Astrocyte of the spinal cord (primary cell): ENCODE results near the gene LILRA2.
"Not testable (repeated sequence)": the region's sequence is repeated elsewhere in the genome, so short reads cannot be mapped to it uniquely, and the experiment has no call there.

ENCODE experiments used
- DNase-seq: peaks from one replicate; pipeline ENCODE4 v3.0.0; 2011; ENCODE audit warnings: low read depth, low spot score
- H3K4me3 ChIP-seq: 2 replicates; pipeline ENCODE4 v1.5.1; 2011; ENCODE audit warnings: low read depth, mild to moderate bottlenecking, low read length, moderate library complexity
- CTCF ChIP-seq: IDR thresholded peaks from 2 replicates; pipeline ENCODE4 v1.5.1; 2012; ENCODE audit warnings: low read depth, mild to moderate bottlenecking, low read length, inconsistent platforms
- in situ Hi-C: cut with HindIII; loops from 2 replicates; pipeline ENCODE4 v1.10.0; 2017; ENCODE audit warnings: low sequenced_read_pairs

LILRA2 gene

GRCh38 chr19:54560881-54561385 is 12.7 kb upstream of the LILRA2 start:
- in situ Hi-C loops = no loop called here
- TF ChIP-seq CTCF = no peak
- no peak for DNase-seq
- H3K4me3 ChIP-seq = no peak overlapping the region

- no peak for DNase-seq
- no peak overlapping the region for H3K4me3 ChIP-seq
- no peak for TF ChIP-seq CTCF
- in situ Hi-C loops = no loop called here
Observed at GRCh38 chr19:54561840-54562239, 11.8 kb upstream of the LILRA2 start.

GRCh38 chr19:54563206-54563605 is 10.4 kb upstream of the LILRA2 start:
- DNase-seq, in situ Hi-C loops, H3K4me3 ChIP-seq: not testable (repeated sequence)

GRCh38 chr19:54570316-54570715 is 3.3 kb upstream of the LILRA2 start:
- in situ Hi-C loops = no loop called here

GRCh38 chr19:54571715-54572615 is 1.6 kb upstream of the LILRA2 start:
- in situ Hi-C loops, DNase-seq, H3K4me3 ChIP-seq: not testable (repeated sequence)

More at GRCh38 chr19:54570316-54570715, 3.3 kb upstream of the LILRA2 start:
- H3K4me3 ChIP-seq = no peak overlapping the region
- no peak for TF ChIP-seq CTCF
- DNase-seq = no peak

- TF ChIP-seq CTCF = no peak
- no peak for DNase-seq
- no peak overlapping the region for H3K4me3 ChIP-seq
- in situ Hi-C loops = no loop called here
Observed at GRCh38 chr19:54572696-54573311, 786 bp upstream of the LILRA2 start.

- no peak overlapping the region for H3K4me3 ChIP-seq
- no peak for TF ChIP-seq CTCF
- DNase-seq = no peak
- in situ Hi-C loops = no loop called here
Observed at GRCh38 chr19:54574051-54574450, 461 bp downstream of the LILRA2 start.
